A549 (cell line): ENCODE measurements around the gene PDE3B. TPM values are rescaled to one million over a fixed set of nuclear protein-coding genes. Genes with fewer than 3 reads are reported as not detected.

Source experiments
- ATAC-seq, 2 experiments: fragments of 200-7000 bp in 1 of 2; fragments of >200 bp in 1 of 2; cut with Nextera tagmentation in 1 of 2; cut with Tn5 transposase in 1 of 2; 3 replicates each; pipeline versions ENCODE4 v1.8.0 to v1.9.1; 2018 to 2020; ENCODE audit warnings: mild to moderate bottlenecking in 1 of 2, moderate library complexity in 1 of 2
- CTCF ChIA-PET: fragments of 300-600 bp; sonication (Branson Sonifier 250); formaldehyde crosslinking; extraction: SDS; loops from one replicate; lab custom pipeline; 2021; ENCODE audit warnings: antibody characterized with exemption, inconsistent platforms; lab: Yijun Ruan, JAX
- POLR2A ChIA-PET: fragments of 350-600 bp; formaldehyde crosslinking; extraction: SDS; loops from one replicate; lab custom pipeline; 2021; ENCODE audit warnings: antibody characterized with exemption, inconsistent platforms; lab: Yijun Ruan, JAX
- DNase-seq, 2 experiments: peaks; one replicate each; pipeline versions ENCODE4 v3.0.0 to v3.0.0-alpha.2; 2011 to 2016; ENCODE audit warnings: low read depth in 1 of 2, low spot score in 1 of 2
- FAIRE-seq: peaks from 2 replicates; lab custom pipeline; 2011; peaks lifted over from hg19 to GRCh38; lab: Jason Lieb, UNC
- H3K27ac ChIP-seq, 2 experiments: fragments of >200 bp; sonication (Bioruptor Twin); formaldehyde crosslinking; 3 replicates each; pipeline ENCODE4 v1.5.1; 2016 to 2017
- H3K4me1 ChIP-seq: fragments of >200 bp; sonication (Bioruptor Twin); formaldehyde crosslinking; 3 replicates; pipeline ENCODE4 v1.6.1; 2016
- H3K4me2 ChIP-seq: fragments of >200 bp; sonication (Bioruptor Twin); formaldehyde crosslinking; 3 replicates; pipeline ENCODE4 v1.6.1; 2016
- H3K4me3 ChIP-seq: fragments of >200 bp; sonication (Bioruptor Twin); formaldehyde crosslinking; 3 replicates; pipeline ENCODE4 v1.5.1; 2016
- H3K9me3 ChIP-seq: fragments of >200 bp; sonication (Bioruptor Twin); formaldehyde crosslinking; 3 replicates; pipeline ENCODE4 v1.6.1; 2016
- BHLHE40 ChIP-seq: IDR thresholded peaks from 2 replicates; pipeline ENCODE4 v1.6.1; 2012; ENCODE audit warnings: low read depth, low read length, inconsistent platforms
- CBX8 ChIP-seq: fragments of 200-600 bp; sonication (generic); IDR thresholded peaks from 2 replicates; pipeline ENCODE4 v1.6.1; 2016
- CEBPB ChIP-seq, 2 experiments: fragments of >200 bp in 1 of 2; sonication (Bioruptor Twin) in 1 of 2; formaldehyde crosslinking in 1 of 2; IDR thresholded peaks; 2 replicates each; pipeline ENCODE4 v1.6.1; 2012 to 2016
- CHD2 ChIP-seq: fragments of 150-350 bp; IDR thresholded peaks from 2 replicates; pipeline ENCODE4 v1.6.1; 2014; ENCODE audit warnings: low read length; ENCODE audit not compliant: partially characterized antibody
- E2F6 ChIP-seq: IDR thresholded peaks from 2 replicates; pipeline ENCODE4 v1.6.1; 2012; ENCODE audit warnings: low read depth, borderline replicate concordance
- EHMT2 ChIP-seq: fragments of 200-600 bp; sonication (generic); IDR thresholded peaks from 2 replicates; pipeline ENCODE4 v1.6.1; 2016; ENCODE audit warnings: antibody characterized with exemption, low read depth, mild to moderate bottlenecking, moderate library complexity
- ESRRA ChIP-seq: fragments of 150-350 bp; IDR thresholded peaks from 2 replicates; pipeline ENCODE4 v1.6.1; 2014; ENCODE audit warnings: mild to moderate bottlenecking, low read length, borderline replicate concordance
- FOSB ChIP-seq: fragments of 250-450 bp; sonication (Bioruptor Pico); IDR thresholded peaks from 2 replicates; pipeline ENCODE4 v1.5.0; 2020; ENCODE audit warnings: mild to moderate bottlenecking, moderate library complexity
- HDAC2 ChIP-seq: fragments of 200-600 bp; sonication (generic); IDR thresholded peaks from 2 replicates; pipeline ENCODE4 v1.6.1; 2016
- HOXB13 ChIP-seq: fragments of 250-450 bp; sonication (Bioruptor Pico); IDR thresholded peaks from 2 replicates; pipeline ENCODE4 v1.5.0; 2020; ENCODE audit warnings: low read depth, mild to moderate bottlenecking, moderate library complexity
- KDM1A ChIP-seq: fragments of 200-600 bp; sonication (generic); IDR thresholded peaks from 2 replicates; pipeline ENCODE4 v1.6.1; 2016; ENCODE audit warnings: low read depth, mild to moderate bottlenecking
- KDM5A ChIP-seq: fragments of 200-600 bp; sonication (generic); IDR thresholded peaks from 2 replicates; pipeline ENCODE4 v1.6.1; 2016; ENCODE audit warnings: antibody characterized with exemption, mild to moderate bottlenecking
- MAFK ChIP-seq: fragments of 450-650 bp; IDR thresholded peaks from 2 replicates; pipeline ENCODE4 v1.6.1; 2014; ENCODE audit not compliant: partially characterized antibody
- NR3C1 ChIP-seq: fragments of >200 bp; sonication (Bioruptor Twin); formaldehyde crosslinking; IDR thresholded peaks from 3 replicates; pipeline ENCODE4 v1.6.1; 2017
- POLR2A ChIP-seq: IDR thresholded peaks from 2 replicates; pipeline ENCODE4 v1.6.1; 2012; ENCODE audit warnings: mild to moderate bottlenecking, low read length
- SREBF2 ChIP-seq: fragments of 450-650 bp; IDR thresholded peaks from 2 replicates; pipeline ENCODE4 v1.6.1; 2014; ENCODE audit warnings: mild to moderate bottlenecking, moderate library complexity
- ZFP36 ChIP-seq: fragments of 450-650 bp; IDR thresholded peaks from 2 replicates; pipeline ENCODE4 v1.6.1; 2014; ENCODE audit warnings: borderline replicate concordance; ENCODE audit not compliant: partially characterized antibody
- WGBS: methylation state at CpG from one replicate; pipeline ENCODE4 v1.1.6; 2017; ENCODE audit errors: missing lambda C conversion rate; 5-methylcytosine and 5-hydroxymethylcytosine counted together
- polyA plus RNA-seq, 4 experiments: library from polyadenylated mRNA; depleted of rRNA in 3 of 4; stranded (reverse); fragments of >200 nt; fragmentation: RNase III in 1 of 4; extraction: RNeasy Plus Mini Kit Qiagen cat#74134 plus additional on column Dnase treatment in 1 of 4; gene quantifications; 2 replicates in 3 of 4; 3 replicates in 1 of 4; pipeline ENCODE4 v1.2.3, GENCODE V29; 2011 to 2017
- TF ChIP-seq, protein P1 (sequence below): fragments of 250-450 bp; sonication (Bioruptor Pico); IDR thresholded peaks from 2 replicates; pipeline ENCODE4 v1.5.0; 2021; ENCODE audit warnings: mild to moderate bottlenecking, moderate library complexity, borderline replicate concordance
- TF ChIP-seq, protein P2 (sequence below): fragments of 200-600 bp; sonication (generic); IDR thresholded peaks from 2 replicates; pipeline ENCODE4 v1.6.1; 2016; ENCODE audit warnings: antibody characterized with exemption, mild to moderate bottlenecking, moderate library complexity
- TF ChIP-seq, protein P3 (sequence below): fragments of 250-450 bp; sonication (Bioruptor Pico); IDR thresholded peaks from 2 replicates; pipeline ENCODE4 v1.5.0; 2020; ENCODE audit warnings: low read depth, mild to moderate bottlenecking, moderate library complexity

The PDE3B gene
- polyA plus RNA-seq, 2 of the 4 experiments (the other 2 are of a cell fraction): 2.4 to 2.9 TPM

- POLR2A ChIA-PET: no interaction called here
- Histone ChIP-seq H3K4me2 (no peak overlapping the region), H3K27ac (no peak overlapping the region), H3K4me3 (no peak overlapping the region), H3K9me3 (no peaks in the 10 kb centered on the region), H3K4me1 (0 out of 3 replicates have a peak, but pooled peaks cover 2% of the 10 kb centered on the region)
- FAIRE-seq (no peak), DNase-seq (no peak), ATAC-seq (no peak)
- WGBS: 72% methylated on average over 3 of the region's 3 CpGs
- CTCF ChIA-PET: interaction anchor here (1.3 kb wide), 1 partner anchor 89 kb away, joined by 3 read pairs; no protein-coding TSS in a partner anchor
- TF ChIP-seq, protein P1, sequence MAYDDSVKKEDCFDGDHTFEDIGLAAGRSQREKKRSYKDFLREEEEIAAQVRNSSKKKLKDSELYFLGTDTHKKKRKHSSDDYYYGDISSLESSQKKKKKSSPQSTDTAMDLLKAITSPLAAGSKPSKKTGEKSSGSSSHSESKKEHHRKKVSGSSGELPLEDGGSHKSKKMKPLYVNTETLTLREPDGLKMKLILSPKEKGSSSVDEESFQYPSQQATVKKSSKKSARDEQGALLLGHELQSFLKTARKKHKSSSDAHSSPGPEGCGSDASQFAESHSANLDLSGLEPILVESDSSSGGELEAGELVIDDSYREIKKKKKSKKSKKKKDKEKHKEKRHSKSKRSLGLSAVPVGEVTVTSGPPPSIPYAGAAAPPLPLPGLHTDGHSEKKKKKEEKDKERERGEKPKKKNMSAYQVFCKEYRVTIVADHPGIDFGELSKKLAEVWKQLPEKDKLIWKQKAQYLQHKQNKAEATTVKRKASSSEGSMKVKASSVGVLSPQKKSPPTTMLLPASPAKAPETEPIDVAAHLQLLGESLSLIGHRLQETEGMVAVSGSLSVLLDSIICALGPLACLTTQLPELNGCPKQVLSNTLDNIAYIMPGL (CRISPR knock-in tag): no peak
- TF ChIP-seq CBX8 (no peak), HOXB13 (no peak), FOSB (CRISPR knock-in tag) (no peak), KDM5A (no peak), MAFK (no peak), POLR2A (no peak), ZFP36 (no peak), KDM1A (no peak), SREBF2 (no peak), CEBPB (IDR thresholded peaks at IDR 0.05) (no peak), CHD2 (no peak), EHMT2 (no peak), ESRRA (no peak), BHLHE40 (no peak), E2F6 (no peak), HDAC2 (no peak)
- TF ChIP-seq, protein P2, sequence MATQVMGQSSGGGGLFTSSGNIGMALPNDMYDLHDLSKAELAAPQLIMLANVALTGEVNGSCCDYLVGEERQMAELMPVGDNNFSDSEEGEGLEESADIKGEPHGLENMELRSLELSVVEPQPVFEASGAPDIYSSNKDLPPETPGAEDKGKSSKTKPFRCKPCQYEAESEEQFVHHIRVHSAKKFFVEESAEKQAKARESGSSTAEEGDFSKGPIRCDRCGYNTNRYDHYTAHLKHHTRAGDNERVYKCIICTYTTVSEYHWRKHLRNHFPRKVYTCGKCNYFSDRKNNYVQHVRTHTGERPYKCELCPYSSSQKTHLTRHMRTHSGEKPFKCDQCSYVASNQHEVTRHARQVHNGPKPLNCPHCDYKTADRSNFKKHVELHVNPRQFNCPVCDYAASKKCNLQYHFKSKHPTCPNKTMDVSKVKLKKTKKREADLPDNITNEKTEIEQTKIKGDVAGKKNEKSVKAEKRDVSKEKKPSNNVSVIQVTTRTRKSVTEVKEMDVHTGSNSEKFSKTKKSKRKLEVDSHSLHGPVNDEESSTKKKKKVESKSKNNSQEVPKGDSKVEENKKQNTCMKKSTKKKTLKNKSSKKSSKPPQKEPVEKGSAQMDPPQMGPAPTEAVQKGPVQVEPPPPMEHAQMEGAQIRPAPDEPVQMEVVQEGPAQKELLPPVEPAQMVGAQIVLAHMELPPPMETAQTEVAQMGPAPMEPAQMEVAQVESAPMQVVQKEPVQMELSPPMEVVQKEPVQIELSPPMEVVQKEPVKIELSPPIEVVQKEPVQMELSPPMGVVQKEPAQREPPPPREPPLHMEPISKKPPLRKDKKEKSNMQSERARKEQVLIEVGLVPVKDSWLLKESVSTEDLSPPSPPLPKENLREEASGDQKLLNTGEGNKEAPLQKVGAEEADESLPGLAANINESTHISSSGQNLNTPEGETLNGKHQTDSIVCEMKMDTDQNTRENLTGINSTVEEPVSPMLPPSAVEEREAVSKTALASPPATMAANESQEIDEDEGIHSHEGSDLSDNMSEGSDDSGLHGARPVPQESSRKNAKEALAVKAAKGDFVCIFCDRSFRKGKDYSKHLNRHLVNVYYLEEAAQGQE: no peak
- TF ChIP-seq, protein P3, sequence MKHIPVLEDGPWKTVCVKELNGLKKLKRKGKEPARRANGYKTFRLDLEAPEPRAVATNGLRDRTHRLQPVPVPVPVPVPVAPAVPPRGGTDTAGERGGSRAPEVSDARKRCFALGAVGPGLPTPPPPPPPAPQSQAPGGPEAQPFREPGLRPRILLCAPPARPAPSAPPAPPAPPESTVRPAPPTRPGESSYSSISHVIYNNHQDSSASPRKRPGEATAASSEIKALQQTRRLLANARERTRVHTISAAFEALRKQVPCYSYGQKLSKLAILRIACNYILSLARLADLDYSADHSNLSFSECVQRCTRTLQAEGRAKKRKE (CRISPR knock-in tag): no peak
Observed at GRCh38 chr11:14653090-14653489, 9.5 kb downstream of the PDE3B start.

DNA sequence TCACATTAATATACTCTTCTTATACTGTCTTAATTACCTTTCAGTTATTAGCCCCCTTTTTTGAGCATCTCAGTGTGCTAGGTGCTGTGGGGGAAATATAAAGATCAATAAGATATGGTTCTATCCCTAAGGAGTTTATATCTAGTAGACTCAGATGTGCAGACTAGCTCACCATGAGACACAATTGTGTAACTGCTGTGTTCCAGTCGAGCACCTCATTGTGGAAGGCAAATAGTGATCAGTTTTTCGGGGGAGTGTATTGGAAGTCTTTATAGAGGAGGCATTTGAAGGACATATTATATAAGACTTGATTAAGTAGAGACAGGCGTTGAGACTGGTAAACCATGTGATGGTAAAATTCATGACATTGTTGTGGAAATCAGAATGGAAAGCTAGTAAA lies 11.8 kb downstream of the PDE3B start:
- Histone ChIP-seq H3K4me3 (no peak overlapping the region), H3K27ac (no peak overlapping the region), H3K9me3 (no peaks in the 10 kb centered on the region), H3K4me2 (no peak overlapping the region), H3K4me1 (0 out of 3 replicates have a peak, but pooled peaks cover 2% of the 10 kb centered on the region)
- 32% methylated on average over 3 of the region's 3 CpGs for WGBS
- FAIRE-seq (peak; percentile 23), ATAC-seq (no peak), DNase-seq (no peak)
- POLR2A ChIA-PET: no interaction called here
- TF ChIP-seq NR3C1: no peak
- no peak for TF ChIP-seq CEBPB (IDR thresholded peaks at IDR 0.05)
- CTCF ChIA-PET: no interaction called here
